HepG2 (cell line): ENCODE measurements around the gene C16orf54. TPM values are rescaled to one million over a fixed set of nuclear protein-coding genes. Genes with fewer than 3 reads are reported as not detected.

Source experiments
- HCFC1 ChIP-seq: fragments of 150-350 bp; IDR thresholded peaks from 2 replicates; pipeline ENCODE4 v1.6.1; 2014; ENCODE audit warnings: low read depth, low read length
- HMG20B ChIP-seq: conservative IDR thresholded peaks from 2 replicates; pipeline ENCODE4 v1.6.1; 2016; ENCODE audit warnings: missing genetic modification reagents, missing compliant biosample characterization
- IRF2 ChIP-seq: IDR thresholded peaks from 2 replicates; pipeline ENCODE4 v1.6.1; 2018; ENCODE audit warnings: missing genetic modification reagents, missing compliant biosample characterization
- MXD4 ChIP-seq: IDR thresholded peaks from 2 replicates; pipeline ENCODE4 v1.6.1; 2016; ENCODE audit warnings: mild to moderate bottlenecking, missing biosample characterization, missing genetic modification reagents
- MZF1 ChIP-seq: sonication (generic); formaldehyde crosslinking; IDR thresholded peaks from 2 replicates; pipeline ENCODE4 v1.8.1; 2023; ENCODE audit warnings: mild to moderate bottlenecking, missing genetic modification reagents, borderline replicate concordance
- RCOR2 ChIP-seq: IDR thresholded peaks from 2 replicates; pipeline ENCODE4 v1.6.1; 2016; ENCODE audit warnings: missing biosample characterization, missing genetic modification reagents
- ZNF10 ChIP-seq: sonication (generic); formaldehyde crosslinking; IDR thresholded peaks from 2 replicates; pipeline ENCODE4 v1.4.0; 2020; ENCODE audit warnings: mild to moderate bottlenecking, low read depth, missing genetic modification reagents, borderline replicate concordance
- ZNF124 ChIP-seq: sonication (generic); formaldehyde crosslinking; IDR thresholded peaks from 2 replicates; pipeline ENCODE4 v1.4.0; 2020; ENCODE audit warnings: missing genetic modification reagents
- ZNF326 ChIP-seq: sonication (generic); formaldehyde crosslinking; IDR thresholded peaks from 2 replicates; pipeline ENCODE4 v1.4.0; 2020; ENCODE audit warnings: missing genetic modification reagents, borderline replicate concordance
- ZNF850 ChIP-seq: sonication (generic); formaldehyde crosslinking; conservative IDR thresholded peaks from 2 replicates; pipeline ENCODE4 v1.9.0; 2021; ENCODE audit warnings: mild to moderate bottlenecking, missing genetic modification reagents
- ZSCAN20 ChIP-seq: sonication (generic); formaldehyde crosslinking; IDR thresholded peaks from 2 replicates; pipeline ENCODE4 v1.4.0; 2020; ENCODE audit warnings: missing genetic modification reagents, mild to moderate bottlenecking, borderline replicate concordance
- polyA plus RNA-seq, 8 experiments: library from polyadenylated mRNA; depleted of rRNA in 3 of 8; stranded (reverse) in 7 of 8; unstranded in 1 of 8; fragments of >200 nt; fragmentation: Illumina TruSeq in 4 of 8; extraction: Trizol in 4 of 8; gene quantifications; 2 replicates each; pipeline versions ENCODE4 v1.2.1 to v1.2.3, GENCODE V29; 2011 to 2016; ENCODE audit warnings: low read depth in 4 of 8, missing spikeins in 1 of 8, mixed read lengths in 1 of 8; ENCODE audit not compliant: insufficient read depth in 1 of 8
- total RNA-seq, 5 experiments: library from RNA; depleted of rRNA; stranded (reverse); fragments of >200 nt; fragmentation: Illumina TruSeq; extraction: Trizol; gene quantifications; 2 replicates each; pipeline ENCODE4 v1.2.3, GENCODE V29; 2016; ENCODE audit warnings: low read depth in 1 of 5
- TF ChIP-seq, protein P1 (sequence below): IDR thresholded peaks from 2 replicates; pipeline ENCODE4 v1.6.1; 2016; ENCODE audit warnings: missing compliant biosample characterization, missing genetic modification reagents, borderline replicate concordance
- TF ChIP-seq, protein P2 (sequence below): sonication (generic); formaldehyde crosslinking; IDR thresholded peaks from 2 replicates; pipeline ENCODE4 v1.8.1; 2023; ENCODE audit warnings: mild to moderate bottlenecking, missing genetic modification reagents
- TF ChIP-seq, protein P3 (sequence below), 2 experiments: fragments of 450-650 bp in 1 of 2; sonication (generic) in 1 of 2; formaldehyde crosslinking in 1 of 2; IDR thresholded peaks; 2 replicates each; pipeline versions ENCODE4 v1.6.1 to v1.8.0; 2016 to 2022; ENCODE audit warnings: antibody characterized with exemption in 1 of 2, mild to moderate bottlenecking in 1 of 2, missing genetic modification reagents in 1 of 2
- TF ChIP-seq, protein P4 (sequence below): sonication (generic); formaldehyde crosslinking; IDR thresholded peaks from 2 replicates; pipeline ENCODE4 v1.4.0; 2020; ENCODE audit warnings: mild to moderate bottlenecking, missing genetic modification reagents
- TF ChIP-seq, protein P5 (sequence below): sonication (generic); IDR thresholded peaks from 2 replicates; pipeline ENCODE4 v1.6.1; 2016; ENCODE audit warnings: low read depth, borderline replicate concordance

Gene C16orf54
- total and polyA plus RNA-seq, 2 of the 13 experiments (the other 11 are each of a cell fraction or from before 2014, with no cell fraction given) = not detected

- TF ChIP-seq, protein P1, sequence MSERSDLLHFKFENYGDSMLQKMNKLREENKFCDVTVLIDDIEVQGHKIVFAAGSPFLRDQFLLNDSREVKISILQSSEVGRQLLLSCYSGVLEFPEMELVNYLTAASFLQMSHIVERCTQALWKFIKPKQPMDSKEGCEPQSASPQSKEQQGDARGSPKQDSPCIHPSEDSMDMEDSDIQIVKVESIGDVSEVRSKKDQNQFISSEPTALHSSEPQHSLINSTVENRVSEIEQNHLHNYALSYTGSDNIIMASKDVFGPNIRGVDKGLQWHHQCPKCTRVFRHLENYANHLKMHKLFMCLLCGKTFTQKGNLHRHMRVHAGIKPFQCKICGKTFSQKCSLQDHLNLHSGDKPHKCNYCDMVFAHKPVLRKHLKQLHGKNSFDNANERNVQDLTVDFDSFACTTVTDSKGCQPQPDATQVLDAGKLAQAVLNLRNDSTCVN (CRISPR knock-in tag) = no peak
- TF ChIP-seq IRF2 (CRISPR knock-in tag) (peak; percentile 82; the same call in 1 of the 2 replicates), ZSCAN20 (CRISPR knock-in tag) (no peak), MZF1 (CRISPR knock-in tag) (no peak), ZNF124 (peak; percentile 78; the same call in 1 of the 2 replicates), ZNF10 (no peak), ZNF326 (CRISPR knock-in tag) (no peak), HCFC1 (no peak; the same call in 1 of the 2 replicates), HMG20B (CRISPR knock-in tag) (no peak), RCOR2 (CRISPR knock-in tag) (peak; percentile 50; the same call in 1 of the 2 replicates), ZNF850 (CRISPR knock-in tag) (no peak), MXD4 (CRISPR knock-in tag) (0 out of 2 replicates have a peak, but pooled peaks have one; percentile 38)
- TF ChIP-seq, protein P2, sequence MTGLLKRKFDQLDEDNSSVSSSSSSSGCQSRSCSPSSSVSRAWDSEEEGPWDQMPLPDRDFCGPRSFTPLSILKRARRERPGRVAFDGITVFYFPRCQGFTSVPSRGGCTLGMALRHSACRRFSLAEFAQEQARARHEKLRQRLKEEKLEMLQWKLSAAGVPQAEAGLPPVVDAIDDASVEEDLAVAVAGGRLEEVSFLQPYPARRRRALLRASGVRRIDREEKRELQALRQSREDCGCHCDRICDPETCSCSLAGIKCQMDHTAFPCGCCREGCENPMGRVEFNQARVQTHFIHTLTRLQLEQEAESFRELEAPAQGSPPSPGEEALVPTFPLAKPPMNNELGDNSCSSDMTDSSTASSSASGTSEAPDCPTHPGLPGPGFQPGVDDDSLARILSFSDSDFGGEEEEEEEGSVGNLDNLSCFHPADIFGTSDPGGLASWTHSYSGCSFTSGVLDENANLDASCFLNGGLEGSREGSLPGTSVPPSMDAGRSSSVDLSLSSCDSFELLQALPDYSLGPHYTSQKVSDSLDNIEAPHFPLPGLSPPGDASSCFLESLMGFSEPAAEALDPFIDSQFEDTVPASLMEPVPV (CRISPR knock-in tag) = no peak
- TF ChIP-seq, protein P3, sequence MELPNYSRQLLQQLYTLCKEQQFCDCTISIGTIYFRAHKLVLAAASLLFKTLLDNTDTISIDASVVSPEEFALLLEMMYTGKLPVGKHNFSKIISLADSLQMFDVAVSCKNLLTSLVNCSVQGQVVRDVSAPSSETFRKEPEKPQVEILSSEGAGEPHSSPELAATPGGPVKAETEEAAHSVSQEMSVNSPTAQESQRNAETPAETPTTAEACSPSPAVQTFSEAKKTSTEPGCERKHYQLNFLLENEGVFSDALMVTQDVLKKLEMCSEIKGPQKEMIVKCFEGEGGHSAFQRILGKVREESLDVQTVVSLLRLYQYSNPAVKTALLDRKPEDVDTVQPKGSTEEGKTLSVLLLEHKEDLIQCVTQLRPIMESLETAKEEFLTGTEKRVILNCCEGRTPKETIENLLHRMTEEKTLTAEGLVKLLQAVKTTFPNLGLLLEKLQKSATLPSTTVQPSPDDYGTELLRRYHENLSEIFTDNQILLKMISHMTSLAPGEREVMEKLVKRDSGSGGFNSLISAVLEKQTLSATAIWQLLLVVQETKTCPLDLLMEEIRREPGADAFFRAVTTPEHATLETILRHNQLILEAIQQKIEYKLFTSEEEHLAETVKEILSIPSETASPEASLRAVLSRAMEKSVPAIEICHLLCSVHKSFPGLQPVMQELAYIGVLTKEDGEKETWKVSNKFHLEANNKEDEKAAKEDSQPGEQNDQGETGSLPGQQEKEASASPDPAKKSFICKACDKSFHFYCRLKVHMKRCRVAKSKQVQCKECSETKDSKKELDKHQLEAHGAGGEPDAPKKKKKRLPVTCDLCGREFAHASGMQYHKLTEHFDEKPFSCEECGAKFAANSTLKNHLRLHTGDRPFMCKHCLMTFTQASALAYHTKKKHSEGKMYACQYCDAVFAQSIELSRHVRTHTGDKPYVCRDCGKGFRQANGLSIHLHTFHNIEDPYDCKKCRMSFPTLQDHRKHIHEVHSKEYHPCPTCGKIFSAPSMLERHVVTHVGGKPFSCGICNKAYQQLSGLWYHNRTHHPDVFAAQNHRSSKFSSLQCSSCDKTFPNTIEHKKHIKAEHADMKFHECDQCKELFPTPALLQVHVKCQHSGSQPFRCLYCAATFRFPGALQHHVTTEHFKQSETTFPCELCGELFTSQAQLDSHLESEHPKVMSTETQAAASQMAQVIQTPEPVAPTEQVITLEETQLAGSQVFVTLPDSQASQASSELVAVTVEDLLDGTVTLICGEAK (IDR thresholded peaks at IDR 0.05) = no peak
- TF ChIP-seq, protein P3 (CRISPR knock-in tag; IDR thresholded peaks at IDR 0.05) = 0 out of 2 replicates have a peak, but pooled peaks have one; percentile 38
- TF ChIP-seq, protein P4, sequence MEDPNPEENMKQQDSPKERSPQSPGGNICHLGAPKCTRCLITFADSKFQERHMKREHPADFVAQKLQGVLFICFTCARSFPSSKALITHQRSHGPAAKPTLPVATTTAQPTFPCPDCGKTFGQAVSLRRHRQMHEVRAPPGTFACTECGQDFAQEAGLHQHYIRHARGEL (CRISPR knock-in tag) = no peak
- TF ChIP-seq, protein P5, sequence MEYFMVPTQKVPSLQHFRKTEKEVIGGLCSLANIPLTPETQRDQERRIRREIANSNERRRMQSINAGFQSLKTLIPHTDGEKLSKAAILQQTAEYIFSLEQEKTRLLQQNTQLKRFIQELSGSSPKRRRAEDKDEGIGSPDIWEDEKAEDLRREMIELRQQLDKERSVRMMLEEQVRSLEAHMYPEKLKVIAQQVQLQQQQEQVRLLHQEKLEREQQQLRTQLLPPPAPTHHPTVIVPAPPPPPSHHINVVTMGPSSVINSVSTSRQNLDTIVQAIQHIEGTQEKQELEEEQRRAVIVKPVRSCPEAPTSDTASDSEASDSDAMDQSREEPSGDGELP = no peak
Observed at GRCh38 chr16:29784901-29785500, 39.2 kb upstream of the C16orf54 start (continued).
